HEK293 (cell line): ENCODE measurements around the gene SZRD1.

Experiments used
- CTCF ChIA-PET: fragments of 350-600 bp; formaldehyde crosslinking; extraction: SDS; loops from one replicate; lab custom pipeline; 2021; ENCODE audit warnings: antibody characterized with exemption; lab: Yijun Ruan, JAX
- POLR2A ChIA-PET: fragments of 300-600 bp; formaldehyde crosslinking; extraction: SDS; loops from one replicate; lab custom pipeline; 2020; ENCODE audit warnings: antibody characterized with exemption, inconsistent platforms; lab: Yijun Ruan, JAX
- H3K27ac ChIP-seq: fragments of 200-500 bp; sonication (Bioruptor generic); 2 replicates; pipeline ENCODE4 v1.5.1; 2014; ENCODE audit warnings: low read depth, low read length, control low read depth, inconsistent platforms; ENCODE audit errors: extremely low read depth
- H3K36me3 ChIP-seq, 2 experiments: fragments of 200-500 bp in 1 of 2; sonication (Bioruptor generic) in 1 of 2; 1 replicate in 1 of 2; 2 replicates in 1 of 2; pipeline ENCODE4 v1.5.1; 2014 to 2017; ENCODE audit warnings: inconsistent platforms in 2 of 2, low read length in 2 of 2; ENCODE audit not compliant: control insufficient read depth in 2 of 2, insufficient read depth in 1 of 2
- H3K4me1 ChIP-seq: fragments of 200-500 bp; sonication (Bioruptor generic); 2 replicates; pipeline ENCODE4 v1.5.1; 2014; ENCODE audit warnings: mild to moderate bottlenecking, low read length, inconsistent platforms; ENCODE audit not compliant: control insufficient read depth, insufficient read depth
- H3K4me3 ChIP-seq: 2 replicates; pipeline ENCODE4 v1.5.1; 2011; ENCODE audit warnings: low read depth, mild to moderate bottlenecking, control low read depth, low read length, moderate library complexity
- H3K9me3 ChIP-seq: fragments of 200-500 bp; sonication (Bioruptor generic); 2 replicates; pipeline ENCODE4 v1.5.1; 2014; ENCODE audit warnings: low read depth, low read length, inconsistent platforms; ENCODE audit not compliant: control insufficient read depth, insufficient read depth
- GFI1B ChIP-seq: fragments of 450-650 bp; formaldehyde crosslinking; IDR thresholded peaks from 2 replicates; pipeline ENCODE4 v1.5.1; 2016; ENCODE audit warnings: missing biosample characterization, missing genetic modification characterization
- IKZF3 ChIP-seq: fragments of 450-650 bp; IDR thresholded peaks from 2 replicates; pipeline ENCODE4 v1.5.0; 2018; ENCODE audit warnings: missing biosample characterization, mild to moderate bottlenecking, missing genetic modification characterization, moderate library complexity
- KLF7 ChIP-seq: fragments of 450-650 bp; formaldehyde crosslinking; IDR thresholded peaks from 2 replicates; pipeline ENCODE4 v1.5.1; 2016; ENCODE audit warnings: missing biosample characterization, missing genetic modification characterization, borderline replicate concordance
- MYNN ChIP-seq: fragments of 450-650 bp; formaldehyde crosslinking; IDR thresholded peaks from 2 replicates; pipeline ENCODE4 v1.5.1; 2016; ENCODE audit warnings: missing biosample characterization, missing genetic modification characterization, borderline replicate concordance
- SP3 ChIP-seq: fragments of 450-650 bp; formaldehyde crosslinking; IDR thresholded peaks from 2 replicates; pipeline ENCODE4 v1.5.1; 2016; ENCODE audit warnings: missing biosample characterization, missing genetic modification characterization
- ZBTB20 ChIP-seq: fragments of 450-650 bp; formaldehyde crosslinking; IDR thresholded peaks from 2 replicates; pipeline ENCODE4 v1.5.1; 2016; ENCODE audit warnings: missing biosample characterization, missing genetic modification characterization
- ZNF114 ChIP-seq: fragments of 450-650 bp; formaldehyde crosslinking; IDR thresholded peaks from 2 replicates; pipeline ENCODE4 v1.5.0; 2017; ENCODE audit warnings: missing biosample characterization, missing genetic modification characterization
- ZNF121 ChIP-seq: fragments of 450-650 bp; formaldehyde crosslinking; IDR thresholded peaks from 2 replicates; pipeline ENCODE4 v1.5.1; 2016; ENCODE audit warnings: missing biosample characterization, missing genetic modification characterization
- ZNF138 ChIP-seq: fragments of 450-650 bp; formaldehyde crosslinking; IDR thresholded peaks from 2 replicates; pipeline ENCODE4 v1.5.1; 2016; ENCODE audit warnings: missing biosample characterization, missing genetic modification characterization, borderline replicate concordance
- ZNF16 ChIP-seq: fragments of 450-650 bp; formaldehyde crosslinking; IDR thresholded peaks from 2 replicates; pipeline ENCODE4 v1.5.1; 2016; ENCODE audit warnings: low read depth, missing biosample characterization, missing genetic modification characterization
- ZNF324 ChIP-seq: fragments of 450-650 bp; formaldehyde crosslinking; IDR thresholded peaks from 2 replicates; pipeline ENCODE4 v1.5.1; 2016; ENCODE audit warnings: missing biosample characterization, missing genetic modification characterization
- ZNF37A ChIP-seq: fragments of 450-650 bp; IDR thresholded peaks from 2 replicates; pipeline ENCODE4 v1.5.1; 2018; ENCODE audit warnings: missing biosample characterization, missing genetic modification characterization
- ZNF433 ChIP-seq: fragments of 450-650 bp; formaldehyde crosslinking; IDR thresholded peaks from 2 replicates; pipeline ENCODE4 v1.5.1; 2016; ENCODE audit warnings: missing biosample characterization, missing genetic modification characterization, low read depth
- ZNF514 ChIP-seq: fragments of 450-650 bp; formaldehyde crosslinking; IDR thresholded peaks from 2 replicates; pipeline ENCODE4 v1.5.1; 2016; ENCODE audit warnings: missing biosample characterization, missing genetic modification characterization
- ZNF621 ChIP-seq: fragments of 450-650 bp; formaldehyde crosslinking; IDR thresholded peaks from 2 replicates; pipeline ENCODE4 v1.5.1; 2017; ENCODE audit warnings: missing biosample characterization, missing genetic modification characterization
- ZNF76 ChIP-seq: fragments of 450-650 bp; formaldehyde crosslinking; IDR thresholded peaks from 2 replicates; pipeline ENCODE4; 2016; ENCODE audit warnings: low read depth, missing biosample characterization, missing genetic modification characterization, borderline replicate concordance
- ZNF777 ChIP-seq: fragments of 450-650 bp; formaldehyde crosslinking; IDR thresholded peaks from 2 replicates; pipeline ENCODE4 v1.5.1; 2017; ENCODE audit warnings: missing biosample characterization, missing genetic modification characterization, borderline replicate concordance
- ZNF791 ChIP-seq: fragments of 450-650 bp; formaldehyde crosslinking; IDR thresholded peaks from 2 replicates; pipeline ENCODE4 v1.5.1; 2016; ENCODE audit warnings: missing biosample characterization, missing genetic modification characterization
- TF ChIP-seq, protein P1 (sequence below): fragments of 450-650 bp; formaldehyde crosslinking; IDR thresholded peaks from 2 replicates; pipeline ENCODE4 v1.5.1; 2016; ENCODE audit warnings: missing biosample characterization, missing genetic modification characterization
- TF ChIP-seq, protein P2 (sequence below): fragments of 450-650 bp; formaldehyde crosslinking; IDR thresholded peaks from 2 replicates; pipeline ENCODE4 v1.5.1; 2017; ENCODE audit warnings: missing biosample characterization, missing genetic modification characterization
- TF ChIP-seq, protein P3 (sequence below): fragments of 450-650 bp; formaldehyde crosslinking; IDR thresholded peaks from 2 replicates; pipeline ENCODE4 v1.5.1; 2016; ENCODE audit warnings: missing biosample characterization, missing genetic modification characterization

SZRD1 gene

DNA sequence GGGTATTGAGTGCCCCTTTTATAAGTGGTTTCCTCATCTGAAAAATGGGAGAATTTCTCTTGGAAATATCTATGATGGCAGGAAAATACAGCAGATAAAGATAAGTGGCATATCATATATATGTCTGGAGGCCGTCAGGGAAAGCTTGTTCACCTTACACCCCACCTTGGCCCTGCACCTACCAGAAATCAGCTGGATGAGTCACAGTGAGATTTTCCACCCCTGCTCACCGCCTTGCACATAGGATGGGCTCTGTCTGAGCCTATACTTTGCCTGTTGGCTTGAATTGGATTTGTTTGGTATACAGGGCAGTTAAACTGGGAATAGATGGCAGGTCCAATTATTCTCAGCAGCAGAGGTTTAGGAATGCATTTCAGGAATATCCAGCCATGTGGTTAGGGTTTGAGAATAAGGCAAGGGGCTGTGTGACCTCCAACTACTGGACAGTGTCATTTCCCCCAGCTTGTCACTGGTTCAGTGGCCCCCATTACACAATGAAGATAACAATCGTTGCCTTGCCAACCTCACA is 70.0 kb downstream of the SZRD1 start, which contains the start of gene SPATA21 (continued):
- TF ChIP-seq ZBTB20 (no peak), ZNF324 (tag by site-specific recombination) (no peak)

DNA sequence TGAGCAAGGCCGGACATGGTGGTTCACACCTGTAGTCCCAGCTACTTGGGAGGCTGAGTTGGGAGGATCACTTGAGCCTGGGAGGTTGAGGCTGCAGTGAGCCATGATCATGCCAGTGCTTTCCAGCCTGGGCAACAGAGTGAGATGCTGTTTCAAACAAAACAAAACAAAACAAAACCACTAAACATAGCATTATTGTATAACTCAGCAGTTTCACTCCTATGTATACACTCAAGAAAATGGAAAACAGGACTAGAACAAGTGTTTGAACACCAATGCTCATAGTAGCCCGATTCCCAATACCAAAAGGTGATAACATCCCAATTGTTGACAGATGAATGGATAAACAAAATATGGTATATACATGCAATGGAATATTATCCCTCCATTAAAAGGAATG is 71.5 kb downstream of the SZRD1 start:
- ChIA-PET POLR2A (no interaction called here), CTCF (interaction anchor here (0.6 kb wide), 1 partner anchor 40 kb away, joined by 4 read pairs; no protein-coding TSS in a partner anchor)
- TF ChIP-seq, protein P1, sequence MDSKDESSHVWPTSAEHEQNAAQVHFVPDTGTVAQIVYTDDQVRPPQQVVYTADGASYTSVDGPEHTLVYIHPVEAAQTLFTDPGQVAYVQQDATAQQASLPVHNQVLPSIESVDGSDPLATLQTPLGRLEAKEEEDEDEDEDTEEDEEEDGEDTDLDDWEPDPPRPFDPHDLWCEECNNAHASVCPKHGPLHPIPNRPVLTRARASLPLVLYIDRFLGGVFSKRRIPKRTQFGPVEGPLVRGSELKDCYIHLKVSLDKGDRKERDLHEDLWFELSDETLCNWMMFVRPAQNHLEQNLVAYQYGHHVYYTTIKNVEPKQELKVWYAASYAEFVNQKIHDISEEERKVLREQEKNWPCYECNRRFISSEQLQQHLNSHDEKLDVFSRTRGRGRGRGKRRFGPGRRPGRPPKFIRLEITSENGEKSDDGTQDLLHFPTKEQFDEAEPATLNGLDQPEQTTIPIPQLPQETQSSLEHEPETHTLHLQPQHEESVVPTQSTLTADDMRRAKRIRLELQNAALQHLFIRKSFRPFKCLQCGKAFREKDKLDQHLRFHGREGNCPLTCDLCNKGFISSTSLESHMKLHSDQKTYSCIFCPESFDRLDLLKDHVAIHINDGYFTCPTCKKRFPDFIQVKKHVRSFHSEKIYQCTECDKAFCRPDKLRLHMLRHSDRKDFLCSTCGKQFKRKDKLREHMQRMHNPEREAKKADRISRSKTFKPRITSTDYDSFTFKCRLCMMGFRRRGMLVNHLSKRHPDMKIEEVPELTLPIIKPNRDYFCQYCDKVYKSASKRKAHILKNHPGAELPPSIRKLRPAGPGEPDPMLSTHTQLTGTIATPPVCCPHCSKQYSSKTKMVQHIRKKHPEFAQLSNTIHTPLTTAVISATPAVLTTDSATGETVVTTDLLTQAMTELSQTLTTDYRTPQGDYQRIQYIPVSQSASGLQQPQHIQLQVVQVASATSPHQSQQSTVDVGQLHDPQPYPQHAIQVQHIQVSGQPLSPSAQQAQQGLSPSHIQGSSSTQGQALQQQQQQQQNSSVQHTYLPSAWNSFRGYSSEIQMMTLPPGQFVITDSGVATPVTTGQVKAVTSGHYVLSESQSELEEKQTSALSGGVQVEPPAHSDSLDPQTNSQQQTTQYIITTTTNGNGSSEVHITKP (tag by site-specific recombination) = no peak
- TF ChIP-seq ZNF16 (tag by site-specific recombination) = no peak
- no peak for TF ChIP-seq ZNF76 (tag by site-specific recombination)
- TF ChIP-seq ZNF114 (tag by site-specific recombination) = no peak
- no peak for TF ChIP-seq KLF7 (tag by site-specific recombination)
- no peak for TF ChIP-seq ZNF621 (tag by site-specific recombination)
- no peak for TF ChIP-seq GFI1B
- TF ChIP-seq SP3 (tag by site-specific recombination) = no peak
- no peak for TF ChIP-seq ZNF791
- TF ChIP-seq ZNF37A (tag by site-specific recombination) = no peak
- TF ChIP-seq IKZF3 (tag by site-specific recombination) = no peak
- TF ChIP-seq, protein P2, sequence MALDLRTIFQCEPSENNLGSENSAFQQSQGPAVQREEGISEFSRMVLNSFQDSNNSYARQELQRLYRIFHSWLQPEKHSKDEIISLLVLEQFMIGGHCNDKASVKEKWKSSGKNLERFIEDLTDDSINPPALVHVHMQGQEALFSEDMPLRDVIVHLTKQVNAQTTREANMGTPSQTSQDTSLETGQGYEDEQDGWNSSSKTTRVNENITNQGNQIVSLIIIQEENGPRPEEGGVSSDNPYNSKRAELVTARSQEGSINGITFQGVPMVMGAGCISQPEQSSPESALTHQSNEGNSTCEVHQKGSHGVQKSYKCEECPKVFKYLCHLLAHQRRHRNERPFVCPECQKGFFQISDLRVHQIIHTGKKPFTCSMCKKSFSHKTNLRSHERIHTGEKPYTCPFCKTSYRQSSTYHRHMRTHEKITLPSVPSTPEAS = no peak
- no peak for TF ChIP-seq ZNF433
- TF ChIP-seq ZNF777 (tag by site-specific recombination) = no peak
- no peak for TF ChIP-seq ZNF138 (tag by site-specific recombination)
- no peak for TF ChIP-seq ZNF514
- TF ChIP-seq ZNF121 (tag by site-specific recombination) = no peak
- TF ChIP-seq, protein P3, sequence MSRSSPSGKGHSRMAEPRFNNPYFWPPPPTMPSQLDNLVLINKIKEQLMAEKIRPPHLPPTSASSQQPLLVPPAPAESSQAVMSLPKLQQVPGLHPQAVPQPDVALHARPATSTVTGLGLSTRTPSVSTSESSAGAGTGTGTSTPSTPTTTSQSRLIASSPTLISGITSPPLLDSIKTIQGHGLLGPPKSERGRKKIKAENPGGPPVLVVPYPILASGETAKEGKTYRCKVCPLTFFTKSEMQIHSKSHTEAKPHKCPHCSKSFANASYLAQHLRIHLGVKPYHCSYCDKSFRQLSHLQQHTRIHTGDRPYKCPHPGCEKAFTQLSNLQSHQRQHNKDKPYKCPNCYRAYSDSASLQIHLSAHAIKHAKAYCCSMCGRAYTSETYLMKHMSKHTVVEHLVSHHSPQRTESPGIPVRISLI = no peak
- TF ChIP-seq MYNN (tag by site-specific recombination) = no peak
- Histone ChIP-seq H3K9me3 (no peaks in the 10 kb centered on the region), H3K36me3 (peaks cover 0 to 16% of the 10 kb centered on the region in 2 experiments; a peak in 2 of 3 replicates), H3K27ac (no peak overlapping the region), H3K4me3 (no peak overlapping the region), H3K4me1 (no peaks in the 10 kb centered on the region)
